Smooth muscle cell (in vitro differentiated cells): Measurements from ENCODE around the gene MACROD1. TPM values are rescaled to one million over a fixed set of nuclear protein-coding genes. Genes with fewer than 3 reads are reported as not detected.

Experiments
- DNase-seq: peaks from one replicate; lab custom pipeline; 2025; ENCODE audit not compliant: unreplicated experiment; lab: John Stamatoyannopoulos, UW
- H2AFZ ChIP-seq: fragments of 200-600 bp; sonication (generic); 2 replicates; pipeline ENCODE4 v1.6.0; 2016; ENCODE audit warnings: antibody characterized with exemption, low read depth, mild to moderate bottlenecking
- H3F3A ChIP-seq: fragments of 200-600 bp; sonication (generic); 2 replicates; pipeline ENCODE4 v1.6.0; 2017; ENCODE audit warnings: antibody characterized with exemption, low read depth
- H3K27ac ChIP-seq: fragments of 200-600 bp; sonication (generic); 2 replicates; pipeline ENCODE4 v1.5.1; 2016; ENCODE audit warnings: low read depth, mild to moderate bottlenecking
- H3K27me3 ChIP-seq: fragments of 200-600 bp; sonication (generic); 2 replicates; pipeline ENCODE4 v1.6.1; 2016; ENCODE audit warnings: low read depth, mild to moderate bottlenecking
- H3K36me3 ChIP-seq: fragments of 200-600 bp; sonication (generic); 2 replicates; pipeline ENCODE4 v1.5.1; 2016; ENCODE audit warnings: low read depth
- H3K4me1 ChIP-seq: fragments of 200-600 bp; sonication (generic); 2 replicates; pipeline ENCODE4 v1.5.1; 2016; ENCODE audit warnings: low read depth
- H3K4me2 ChIP-seq: fragments of 200-600 bp; sonication (generic); 2 replicates; pipeline ENCODE4 v1.6.0; 2016; ENCODE audit warnings: mild to moderate bottlenecking
- H3K4me3 ChIP-seq: fragments of 200-600 bp; sonication (generic); 2 replicates; pipeline ENCODE4 v1.5.1; 2016; ENCODE audit warnings: mild to moderate bottlenecking
- H3K79me2 ChIP-seq: fragments of 200-600 bp; sonication (generic); 2 replicates; pipeline ENCODE4 v1.6.0; 2016; ENCODE audit warnings: low read depth, mild to moderate bottlenecking
- H3K9ac ChIP-seq: fragments of 200-600 bp; sonication (generic); 2 replicates; pipeline ENCODE4 v1.6.0; 2016; ENCODE audit warnings: low read depth
- H3K9me3 ChIP-seq: fragments of 200-600 bp; sonication (generic); replicated peaks from 2 replicates; pipeline ENCODE4 v1.5.1; 2016; ENCODE audit warnings: low read depth
- H4K20me1 ChIP-seq: fragments of 200-600 bp; sonication (generic); 2 replicates; pipeline ENCODE4 v1.6.0; 2016; ENCODE audit warnings: low read depth
- WGBS: methylation state at CpG from one replicate; pipeline ENCODE4 v1.1.7; 2016; ENCODE audit warnings: low lambda C conversion rate; 5-methylcytosine and 5-hydroxymethylcytosine counted together
- polyA plus RNA-seq: library from polyadenylated mRNA; unstranded; fragments of >200 nt; fragmentation: Nextera tagmentation; extraction: Ambion mirVana; gene quantifications from 2 replicates; pipeline ENCODE4 v1.2.1, GENCODE V29; 2016
- total RNA-seq: library from RNA; depleted of rRNA; stranded (reverse); fragments of >200 nt; gene quantifications from 2 replicates; pipeline ENCODE4 v1.2.3, GENCODE V29; 2014
- TF ChIP-seq, protein P1 (sequence below): fragments of 200-600 bp; sonication (generic); IDR thresholded peaks from 2 replicates; pipeline ENCODE4 v1.5.1; 2017; ENCODE audit warnings: borderline replicate concordance, mild to moderate bottlenecking, antibody characterized with exemption; ENCODE audit not compliant: insufficient read depth, poor library complexity, severe bottlenecking

MACROD1 gene
- total and polyA plus RNA-seq, 2 experiments from 2014 or later, result 9.2 to 32.6 TPM

- no peak overlapping the region for H3K4me2 ChIP-seq
- H4K20me1 ChIP-seq, result peaks cover 33% of the 10 kb centered on the region
- H3K4me1 ChIP-seq, result no peaks in the 10 kb centered on the region
- WGBS, result 95% methylated on average over 2 of the region's 2 CpGs
- no peak overlapping the region for H2AFZ ChIP-seq
- H3F3A ChIP-seq, result no peaks in the 10 kb centered on the region
- no peaks in the 10 kb centered on the region for H3K9me3 ChIP-seq
- peaks cover 38% of the 10 kb centered on the region for H3K36me3 ChIP-seq
- no peak overlapping the region for H3K9ac ChIP-seq
- TF ChIP-seq, protein P1, sequence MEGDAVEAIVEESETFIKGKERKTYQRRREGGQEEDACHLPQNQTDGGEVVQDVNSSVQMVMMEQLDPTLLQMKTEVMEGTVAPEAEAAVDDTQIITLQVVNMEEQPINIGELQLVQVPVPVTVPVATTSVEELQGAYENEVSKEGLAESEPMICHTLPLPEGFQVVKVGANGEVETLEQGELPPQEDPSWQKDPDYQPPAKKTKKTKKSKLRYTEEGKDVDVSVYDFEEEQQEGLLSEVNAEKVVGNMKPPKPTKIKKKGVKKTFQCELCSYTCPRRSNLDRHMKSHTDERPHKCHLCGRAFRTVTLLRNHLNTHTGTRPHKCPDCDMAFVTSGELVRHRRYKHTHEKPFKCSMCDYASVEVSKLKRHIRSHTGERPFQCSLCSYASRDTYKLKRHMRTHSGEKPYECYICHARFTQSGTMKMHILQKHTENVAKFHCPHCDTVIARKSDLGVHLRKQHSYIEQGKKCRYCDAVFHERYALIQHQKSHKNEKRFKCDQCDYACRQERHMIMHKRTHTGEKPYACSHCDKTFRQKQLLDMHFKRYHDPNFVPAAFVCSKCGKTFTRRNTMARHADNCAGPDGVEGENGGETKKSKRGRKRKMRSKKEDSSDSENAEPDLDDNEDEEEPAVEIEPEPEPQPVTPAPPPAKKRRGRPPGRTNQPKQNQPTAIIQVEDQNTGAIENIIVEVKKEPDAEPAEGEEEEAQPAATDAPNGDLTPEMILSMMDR, result no peak
- no peak for DNase-seq
- no peaks in the 10 kb centered on the region for H3K27me3 ChIP-seq
- no peak overlapping the region for H3K4me3 ChIP-seq
- peaks cover 5% of the 10 kb centered on the region for H3K79me2 ChIP-seq
- H3K27ac ChIP-seq, result no peak overlapping the region
Observed at GRCh38 chr11:64198511-64198910, 32.6 kb upstream of the MACROD1 start.

- no peak for DNase-seq
- TF ChIP-seq, protein P1, result no peak
- Histone ChIP-seq H3K27me3 (no peaks in the 10 kb centered on the region), H3K4me3 (no peak overlapping the region), H3K36me3 (peaks cover 34% of the 10 kb centered on the region), H3K9me3 (no peaks in the 10 kb centered on the region), H3K4me1 (no peaks in the 10 kb centered on the region), H4K20me1 (peaks cover 47% of the 10 kb centered on the region), H2AFZ (no peak overlapping the region), H3K79me2 (peaks cover 12% of the 10 kb centered on the region), H3F3A (no peaks in the 10 kb centered on the region), H3K27ac (no peak overlapping the region), H3K4me2 (no peak overlapping the region), H3K9ac (no peak overlapping the region)
- WGBS, result 59% methylated on average over 9 of the region's 9 CpGs
Observed at GRCh38 chr11:64196626-64197025, 30.7 kb upstream of the MACROD1 start.

- no peak overlapping the region for H3K4me2 ChIP-seq
- peaks cover 25% of the 10 kb centered on the region for H3K36me3 ChIP-seq
- TF ChIP-seq, protein P1, result no peak
- no peak for DNase-seq
- no peak overlapping the region for H2AFZ ChIP-seq
- H3K9ac ChIP-seq, result no peak overlapping the region
- no peaks in the 10 kb centered on the region for H3K27me3 ChIP-seq
- peaks cover 12% of the 10 kb centered on the region for H3K79me2 ChIP-seq
- H3K4me3 ChIP-seq, result no peak overlapping the region
- H3K4me1 ChIP-seq, result no peaks in the 10 kb centered on the region
- H3K27ac ChIP-seq, result no peak overlapping the region
- peaks cover 71% of the 10 kb centered on the region for H4K20me1 ChIP-seq
- peaks cover 4% of the 10 kb centered on the region for H3F3A ChIP-seq
- no peaks in the 10 kb centered on the region for H3K9me3 ChIP-seq
- WGBS, result 74% methylated on average over 5 of the region's 5 CpGs
Observed at GRCh38 chr11:64192434-64192833, 26.5 kb upstream of the MACROD1 start.

DNA sequence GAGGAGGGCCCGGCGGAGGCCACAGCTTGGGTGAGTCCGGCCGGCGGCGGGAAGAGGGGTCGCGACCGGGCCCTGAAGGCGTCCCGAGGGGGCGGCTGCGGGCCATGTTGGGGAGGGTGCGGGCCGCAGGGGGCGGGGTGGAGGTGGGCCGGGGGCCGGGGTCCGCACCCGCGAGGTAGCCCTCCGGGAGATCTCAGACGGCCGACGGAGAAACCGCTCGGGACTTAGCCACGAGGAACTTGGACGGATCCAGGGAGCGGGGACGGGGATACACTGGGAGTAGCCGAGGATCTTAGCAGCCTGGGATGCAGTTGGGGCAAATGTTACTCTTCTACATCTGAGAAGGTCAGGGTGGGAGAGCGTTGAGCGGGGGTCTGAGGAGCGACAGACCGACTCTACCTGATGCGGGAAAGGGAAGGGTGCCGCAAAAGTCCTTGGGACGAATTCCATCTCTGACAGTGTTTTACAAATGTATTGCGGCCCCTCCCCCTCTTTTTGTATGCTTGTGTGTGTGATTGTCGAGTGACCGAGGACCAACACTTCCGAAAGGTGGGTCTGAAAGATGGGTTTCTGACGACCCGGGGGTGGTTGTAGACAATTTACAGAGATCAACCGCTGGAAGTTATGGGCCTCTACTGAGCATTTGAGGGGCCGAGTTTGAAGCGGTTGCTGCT is 20.7 kb upstream of the MACROD1 start:
- H3K4me2 ChIP-seq, result no peak overlapping the region
- DNase-seq, result no peak
- peaks cover 7% of the 10 kb centered on the region for H3F3A ChIP-seq
- no peak overlapping the region for H3K4me3 ChIP-seq
- no peaks in the 10 kb centered on the region for H3K27me3 ChIP-seq
- no peaks in the 10 kb centered on the region for H3K9me3 ChIP-seq
- H3K79me2 ChIP-seq, result peaks cover 15% of the 10 kb centered on the region
- peaks cover 27% of the 10 kb centered on the region for H4K20me1 ChIP-seq
- 1% methylated on average over 46 of the region's 48 CpGs for WGBS
- no peak overlapping the region for H3K9ac ChIP-seq
- TF ChIP-seq, protein P1, result no peak
- H2AFZ ChIP-seq, result no peak overlapping the region
- peaks cover 7% of the 10 kb centered on the region for H3K4me1 ChIP-seq
- peak overlapping the region; percentile 62 for H3K27ac ChIP-seq
- H3K36me3 ChIP-seq, result no peaks in the 10 kb centered on the region
